ENCODE results near the gene ZDHHC11B.
"Not testable (repeated sequence)": the region's sequence is repeated elsewhere in the genome, so short reads cannot be mapped to it uniquely, and the experiment has no call there.

Gene ZDHHC11B

GRCh38 chr5:756865-757345 is 27.6 kb downstream of the ZDHHC11B start (continued):
- TF ChIP-seq ZNF148 (tag by site-specific recombination; IDR thresholded peaks at IDR 0.05; ENCODE audit: borderline replicate concordance) = no peak
- TF ChIP-seq YY1 (tag by site-specific recombination; IDR thresholded peaks at IDR 0.05) = no peak
- TF ChIP-seq ZNF174 (tag by site-specific recombination; IDR thresholded peaks at IDR 0.05) = no peak
- no peak for TF ChIP-seq ZNF280C (tag by site-specific recombination; IDR thresholded peaks at IDR 0.05)
- TF ChIP-seq ZNF114 (tag by site-specific recombination; IDR thresholded peaks at IDR 0.05) = no peak
- TF ChIP-seq, protein P1, sequence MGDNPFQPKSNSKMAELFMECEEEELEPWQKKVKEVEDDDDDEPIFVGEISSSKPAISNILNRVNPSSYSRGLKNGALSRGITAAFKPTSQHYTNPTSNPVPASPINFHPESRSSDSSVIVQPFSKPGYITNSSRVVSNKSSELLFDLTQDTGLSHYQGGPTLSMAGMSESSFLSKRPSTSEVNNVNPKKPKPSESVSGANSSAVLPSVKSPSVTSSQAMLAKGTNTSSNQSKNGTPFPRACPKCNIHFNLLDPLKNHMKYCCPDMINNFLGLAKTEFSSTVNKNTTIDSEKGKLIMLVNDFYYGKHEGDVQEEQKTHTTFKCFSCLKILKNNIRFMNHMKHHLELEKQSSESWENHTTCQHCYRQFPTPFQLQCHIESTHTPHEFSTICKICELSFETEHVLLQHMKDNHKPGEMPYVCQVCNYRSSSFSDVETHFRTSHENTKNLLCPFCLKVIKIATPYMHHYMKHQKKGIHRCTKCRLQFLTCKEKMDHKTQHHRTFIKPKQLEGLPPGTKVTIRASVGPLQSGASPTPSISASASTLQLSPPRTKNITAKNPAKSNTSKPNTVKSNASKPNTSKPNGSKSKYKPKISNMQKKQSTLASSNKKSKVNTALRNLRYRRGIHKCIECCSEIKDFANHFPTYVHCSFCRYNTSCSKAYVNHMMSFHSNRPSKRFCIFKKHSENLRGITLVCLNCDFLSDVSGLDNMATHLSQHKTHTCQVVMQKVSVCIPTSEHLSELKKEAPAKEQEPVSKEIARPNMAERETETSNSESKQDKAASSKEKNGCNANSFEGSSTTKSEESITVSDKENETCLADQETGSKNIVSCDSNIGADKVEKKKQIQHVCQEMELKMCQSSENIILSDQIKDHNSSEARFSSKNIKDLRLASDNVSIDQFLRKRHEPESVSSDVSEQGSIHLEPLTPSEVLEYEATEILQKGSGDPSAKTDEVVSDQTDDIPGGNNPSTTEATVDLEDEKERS (tag by site-specific recombination; IDR thresholded peaks at IDR 0.05) = no peak

DNA sequence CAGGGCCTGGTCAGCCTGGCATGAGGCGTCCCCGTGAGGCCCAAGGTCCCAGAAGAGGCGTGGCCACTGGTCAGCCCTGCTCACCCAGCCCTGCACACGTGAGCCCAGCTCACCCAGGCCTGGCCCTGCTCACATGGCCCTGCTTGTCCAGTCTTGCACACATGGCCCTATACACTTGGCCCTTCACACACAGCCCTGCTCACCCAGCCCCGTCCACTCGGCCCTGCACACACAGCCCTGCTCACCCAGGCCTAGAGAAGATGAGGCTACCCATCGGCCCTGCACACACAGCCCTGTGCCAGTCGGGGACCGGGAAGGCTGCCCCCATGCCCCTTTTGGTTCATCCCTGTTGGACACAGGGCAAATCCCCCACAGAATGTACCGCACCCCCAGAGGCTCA is 28.4 kb downstream of the ZDHHC11B start:
- no peak overlapping the region for H3K27ac ChIP-seq (ENCODE audit: extremely low read depth, low read depth, low read length)
- TF ChIP-seq BCL11B (tag by site-specific recombination; IDR thresholded peaks at IDR 0.05; ENCODE audit: low read depth) (no peak), ZNF596 (tag by site-specific recombination; IDR thresholded peaks at IDR 0.05) (no peak), ZNF426 (tag by site-specific recombination; IDR thresholded peaks at IDR 0.05) (no peak), MZF1 (tag by site-specific recombination; IDR thresholded peaks at IDR 0.05; ENCODE audit: borderline replicate concordance) (no peak), ZSCAN23 (tag by site-specific recombination; IDR thresholded peaks at IDR 0.05) (no peak), ZBTB1 (tag by site-specific recombination; IDR thresholded peaks at IDR 0.05) (no peak), ZNF660 (tag by site-specific recombination; IDR thresholded peaks at IDR 0.05) (no peak)
- TF ChIP-seq, protein P2, sequence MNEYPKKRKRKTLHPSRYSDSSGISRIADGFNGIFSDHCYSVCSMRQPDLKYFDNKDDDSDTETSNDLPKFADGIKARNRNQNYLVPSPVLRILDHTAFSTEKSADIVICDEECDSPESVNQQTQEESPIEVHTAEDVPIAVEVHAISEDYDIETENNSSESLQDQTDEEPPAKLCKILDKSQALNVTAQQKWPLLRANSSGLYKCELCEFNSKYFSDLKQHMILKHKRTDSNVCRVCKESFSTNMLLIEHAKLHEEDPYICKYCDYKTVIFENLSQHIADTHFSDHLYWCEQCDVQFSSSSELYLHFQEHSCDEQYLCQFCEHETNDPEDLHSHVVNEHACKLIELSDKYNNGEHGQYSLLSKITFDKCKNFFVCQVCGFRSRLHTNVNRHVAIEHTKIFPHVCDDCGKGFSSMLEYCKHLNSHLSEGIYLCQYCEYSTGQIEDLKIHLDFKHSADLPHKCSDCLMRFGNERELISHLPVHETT (tag by site-specific recombination; IDR thresholded peaks at IDR 0.05) = no peak
- CTCF ChIA-PET = no interaction called here

GRCh38 chr5:754143-754632 is 30.3 kb downstream of the ZDHHC11B start:
- POLR2A ChIA-PET; H3K4me3 ChIP-seq (ENCODE audit: low read depth, low read length); CTCF ChIA-PET; H3K27ac ChIP-seq (ENCODE audit: extremely low read depth, low read depth, low read length); H3K36me3 ChIP-seq (ENCODE audit: control insufficient read depth in 2 of 2, insufficient read depth in 1 of 2, low read length in 2 of 2); H3K4me1 ChIP-seq (ENCODE audit: control insufficient read depth, insufficient read depth, low read length); H3K9me3 ChIP-seq (ENCODE audit: control insufficient read depth, insufficient read depth, low read depth, low read length): not testable (repeated sequence)

More for the DNA sequence above, 28.4 kb downstream of the ZDHHC11B start:
- Histone ChIP-seq H3K4me1 (ENCODE audit: control insufficient read depth, insufficient read depth, low read length) (no peaks in the 10 kb centered on the region), H3K4me3 (ENCODE audit: low read depth, low read length) (no peak overlapping the region), H3K36me3 (ENCODE audit: control insufficient read depth in 2 of 2, insufficient read depth in 1 of 2, low read length in 2 of 2) (no peaks in the 10 kb centered on the region), H3K9me3 (ENCODE audit: control insufficient read depth, insufficient read depth, low read depth, low read length) (no peaks in the 10 kb centered on the region)
- POLR2A ChIA-PET = no interaction called here

DNA sequence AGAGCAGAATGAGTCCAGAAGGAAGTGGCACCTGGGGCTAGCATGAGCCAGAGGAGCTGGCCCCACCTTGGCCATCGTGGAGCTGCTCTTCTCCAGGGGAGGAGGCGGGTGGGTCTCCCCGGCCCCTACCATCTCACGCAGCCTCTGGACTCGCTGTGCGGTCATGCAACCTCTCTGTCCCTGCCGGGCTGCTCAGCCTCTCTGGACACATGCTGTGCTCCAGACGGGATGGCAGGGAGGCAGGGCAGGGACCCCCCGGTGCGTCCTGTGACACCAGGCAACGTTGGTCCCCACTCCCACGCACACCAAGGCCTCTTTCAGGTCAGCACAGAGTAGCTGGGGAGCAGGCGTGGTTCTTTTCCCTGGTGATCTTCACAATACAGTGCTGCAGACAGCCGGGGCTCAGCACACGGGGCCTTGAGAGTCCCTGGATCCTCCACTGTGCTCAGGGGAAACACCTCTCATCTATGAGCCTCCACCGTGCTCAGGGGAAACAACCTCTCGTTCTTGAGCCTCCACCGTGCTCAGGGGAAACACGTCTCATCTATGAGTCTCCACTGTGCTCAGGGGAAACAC is 30.9 kb downstream of the ZDHHC11B start:
- H3K4me3 ChIP-seq (ENCODE audit: low read depth, low read length); CTCF ChIA-PET; H3K27ac ChIP-seq (ENCODE audit: extremely low read depth, low read depth, low read length); H3K4me1 ChIP-seq (ENCODE audit: control insufficient read depth, insufficient read depth, low read length); POLR2A ChIA-PET; H3K36me3 ChIP-seq (ENCODE audit: control insufficient read depth in 2 of 2, insufficient read depth in 1 of 2, low read length in 2 of 2); H3K9me3 ChIP-seq (ENCODE audit: control insufficient read depth, insufficient read depth, low read depth, low read length): not testable (repeated sequence)

DNA sequence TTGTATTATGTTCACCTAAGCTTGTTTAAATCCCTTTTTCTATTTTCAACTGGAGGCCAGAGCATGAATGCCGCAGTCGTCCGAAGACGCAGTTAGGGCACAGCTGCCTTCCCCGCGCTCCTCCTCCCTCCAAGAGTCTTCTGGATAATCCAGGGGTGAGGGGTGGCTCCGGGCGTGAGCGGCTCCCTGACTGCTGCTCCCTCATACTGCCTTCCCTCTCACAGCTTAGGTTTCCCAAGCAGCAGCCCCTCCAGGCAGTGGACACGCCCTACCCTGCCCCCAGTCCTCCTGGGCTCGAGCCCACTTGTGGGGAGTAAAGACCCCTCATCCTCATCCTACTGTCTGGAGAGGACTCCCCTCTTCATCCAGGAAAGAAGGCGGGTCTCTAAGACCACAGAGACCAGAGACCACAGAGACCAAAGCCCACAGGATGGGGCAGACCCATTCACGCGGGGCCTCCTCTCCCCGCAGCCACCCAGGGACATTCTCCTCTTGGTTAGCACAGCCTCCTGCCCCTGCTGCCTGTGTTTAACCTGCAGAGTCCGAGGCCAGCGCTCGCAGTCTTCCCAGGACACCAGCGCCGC is 31.9 kb downstream of the ZDHHC11B start:
- CTCF ChIA-PET; H3K4me1 ChIP-seq (ENCODE audit: control insufficient read depth, insufficient read depth, low read length); H3K9me3 ChIP-seq (ENCODE audit: control insufficient read depth, insufficient read depth, low read depth, low read length); H3K4me3 ChIP-seq (ENCODE audit: low read depth, low read length); H3K27ac ChIP-seq (ENCODE audit: extremely low read depth, low read depth, low read length); POLR2A ChIA-PET; H3K36me3 ChIP-seq (ENCODE audit: control insufficient read depth in 2 of 2, insufficient read depth in 1 of 2, low read length in 2 of 2): not testable (repeated sequence)
